Choroid plexus epithelial cell (primary cell): ENCODE data around the gene GABRA4.

Experiments used
- DNase-seq: peaks from one replicate; pipeline ENCODE4 v3.0.0-alpha.2; 2010; ENCODE audit warnings: low read depth
- H3K4me3 ChIP-seq: 2 replicates; pipeline ENCODE4 v1.5.1; 2011; ENCODE audit warnings: low read depth, mild to moderate bottlenecking, control low read depth, low read length, moderate library complexity
- TF ChIP-seq, protein P1 (sequence below): conservative IDR thresholded peaks from 2 replicates; pipeline ENCODE4 v1.5.1; 2011; ENCODE audit warnings: low read depth, mild to moderate bottlenecking, control low read depth, inconsistent platforms, low read length, moderate library complexity

GABRA4 gene

DNA sequence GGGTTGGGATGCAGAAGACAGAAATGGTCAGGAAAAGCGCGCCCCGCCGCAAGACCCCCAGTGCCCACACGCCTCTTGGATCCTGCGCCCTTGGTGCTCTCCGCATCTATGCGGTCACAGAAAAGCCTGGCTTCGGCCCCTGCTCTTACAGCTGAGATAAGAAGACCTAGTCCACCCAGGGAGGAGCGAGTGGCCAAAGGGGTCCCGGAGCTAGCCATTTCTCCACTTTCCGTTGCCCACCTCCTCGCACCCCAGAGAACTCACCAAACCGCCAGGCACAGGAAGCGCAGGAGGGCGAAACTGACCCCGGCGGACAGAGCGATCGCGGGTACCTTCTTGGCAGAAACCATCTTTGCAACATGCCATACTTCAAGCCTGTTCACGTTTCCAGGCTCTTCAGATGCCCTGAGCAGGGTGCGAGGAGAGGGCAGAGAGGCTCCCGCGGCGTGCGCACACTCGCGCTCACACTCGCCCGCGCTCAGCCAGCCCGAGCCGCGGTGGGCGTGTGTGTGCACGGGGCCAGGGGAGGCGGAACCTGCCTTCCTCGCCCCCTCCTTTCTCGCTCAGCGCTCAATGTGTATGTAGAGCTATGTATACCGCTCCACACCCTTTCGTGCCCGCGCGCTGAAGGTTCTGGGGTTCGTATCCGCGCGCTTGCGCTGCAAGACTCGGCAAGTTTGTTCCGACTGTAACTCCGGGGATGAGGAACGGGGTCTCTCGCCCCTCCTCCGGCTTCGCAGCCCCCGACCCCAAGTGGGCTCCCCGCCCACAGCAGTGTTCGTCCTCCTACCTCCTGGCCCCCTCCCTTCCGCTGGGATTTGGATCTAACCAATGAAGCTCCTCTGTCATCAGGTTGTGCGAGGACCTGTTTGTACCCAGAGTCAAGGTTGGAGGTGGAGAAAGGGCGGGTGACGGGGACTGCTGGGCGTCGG lies at the start of gene GABRA4:
Gene GABRA4, minus strand, starts transcription at position 507 of the 932 bp plus-strand sequence. Its CDS starts 157 bp downstream, at position 350.
- DNase-seq = peak; percentile 5
- TF ChIP-seq, protein P1, sequence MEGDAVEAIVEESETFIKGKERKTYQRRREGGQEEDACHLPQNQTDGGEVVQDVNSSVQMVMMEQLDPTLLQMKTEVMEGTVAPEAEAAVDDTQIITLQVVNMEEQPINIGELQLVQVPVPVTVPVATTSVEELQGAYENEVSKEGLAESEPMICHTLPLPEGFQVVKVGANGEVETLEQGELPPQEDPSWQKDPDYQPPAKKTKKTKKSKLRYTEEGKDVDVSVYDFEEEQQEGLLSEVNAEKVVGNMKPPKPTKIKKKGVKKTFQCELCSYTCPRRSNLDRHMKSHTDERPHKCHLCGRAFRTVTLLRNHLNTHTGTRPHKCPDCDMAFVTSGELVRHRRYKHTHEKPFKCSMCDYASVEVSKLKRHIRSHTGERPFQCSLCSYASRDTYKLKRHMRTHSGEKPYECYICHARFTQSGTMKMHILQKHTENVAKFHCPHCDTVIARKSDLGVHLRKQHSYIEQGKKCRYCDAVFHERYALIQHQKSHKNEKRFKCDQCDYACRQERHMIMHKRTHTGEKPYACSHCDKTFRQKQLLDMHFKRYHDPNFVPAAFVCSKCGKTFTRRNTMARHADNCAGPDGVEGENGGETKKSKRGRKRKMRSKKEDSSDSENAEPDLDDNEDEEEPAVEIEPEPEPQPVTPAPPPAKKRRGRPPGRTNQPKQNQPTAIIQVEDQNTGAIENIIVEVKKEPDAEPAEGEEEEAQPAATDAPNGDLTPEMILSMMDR = no peak
- peak within 1 kb of the TSS; percentile 46 for H3K4me3 ChIP-seq

GRCh38 chr4:47040828-47041227 lies 47.4 kb upstream of the GABRA4 start:
- TF ChIP-seq, protein P1 = no peak
- DNase-seq = no peak
- no peak overlapping the region for H3K4me3 ChIP-seq

GRCh38 chr4:47038263-47038662 lies 44.9 kb upstream of the GABRA4 start:
- no peak overlapping the region for H3K4me3 ChIP-seq
- no peak for DNase-seq
- TF ChIP-seq, protein P1 = no peak

- peak overlapping the region; percentile 64 for H3K4me3 ChIP-seq
- TF ChIP-seq, protein P1 = peak; percentile 91
- DNase-seq = peak; percentile 65
These were observed 39.2 kb upstream of the GABRA4 start for GRCh38 chr4:47032405-47033106.

DNA sequence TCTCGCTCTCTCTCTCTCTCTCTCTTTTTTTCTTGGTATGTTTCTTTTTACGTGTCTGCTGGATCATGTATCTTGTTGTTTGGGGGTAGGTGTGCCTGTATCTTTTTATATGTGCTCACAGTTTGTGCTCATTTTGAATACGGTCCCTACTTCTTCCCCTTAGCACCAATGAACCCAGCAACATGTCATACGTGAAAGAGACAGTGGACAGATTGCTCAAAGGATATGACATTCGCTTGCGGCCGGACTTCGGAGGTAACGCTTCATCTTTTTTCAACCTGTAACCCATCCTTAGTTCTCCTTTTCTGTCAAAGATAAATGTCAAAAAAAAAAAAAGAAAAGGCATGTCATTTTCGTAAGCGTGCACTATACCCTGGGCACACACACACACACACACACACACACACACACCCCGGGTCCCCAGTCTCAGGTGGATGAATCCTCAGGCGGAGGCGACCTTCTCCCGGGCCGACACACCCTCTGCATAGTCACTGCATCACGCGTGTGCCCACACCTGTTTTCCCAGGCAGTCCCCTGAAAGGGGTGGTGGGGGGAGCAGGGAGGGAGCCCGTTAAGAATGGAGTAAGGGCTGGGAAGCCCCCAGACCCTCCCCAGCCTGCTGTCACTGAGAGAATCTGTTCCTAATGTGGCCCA lies 38.5 kb upstream of the GABRA4 start:
- DNase-seq = no peak
- peak overlapping the region; percentile 64 for H3K4me3 ChIP-seq
- TF ChIP-seq, protein P1 = no peak

DNA sequence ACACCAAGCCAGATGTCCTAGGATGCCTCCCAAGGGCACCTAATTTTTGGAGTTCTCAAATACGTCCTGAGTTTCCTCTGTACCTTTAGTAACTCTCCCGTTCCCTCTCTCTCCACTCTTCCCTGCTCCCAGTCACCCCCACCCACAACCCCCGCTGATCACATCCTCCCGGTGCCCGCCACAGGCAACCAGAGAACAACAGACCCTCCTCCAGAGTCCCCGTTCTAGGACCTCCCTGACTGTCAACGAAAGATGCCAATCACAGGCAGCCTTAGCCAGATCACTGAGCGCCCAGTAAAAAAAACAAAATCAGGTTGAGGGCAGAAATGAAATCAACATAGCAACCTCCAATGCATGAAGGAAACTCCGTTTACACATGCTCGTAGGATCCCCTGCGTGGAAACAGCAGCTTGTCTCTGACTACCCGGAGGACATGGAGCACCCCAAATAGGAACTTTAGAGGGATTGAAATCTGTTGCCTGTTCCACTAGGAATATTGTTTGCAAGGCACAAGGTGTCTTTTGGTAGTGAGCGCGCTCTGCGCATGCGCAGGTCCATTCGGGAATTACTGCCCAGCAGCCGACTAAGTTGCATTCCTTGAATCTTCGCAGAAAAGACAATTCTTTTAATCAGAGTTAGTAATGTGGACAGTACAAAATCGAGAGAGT lies 37.8 kb upstream of the GABRA4 start, which contains the start of gene GABRB1:
Gene GABRB1, plus strand, starts transcription at position 557 of the 668 bp plus-strand sequence.
- peak within 1 kb of the TSS; percentile 64 for H3K4me3 ChIP-seq
- peak; percentile 72 for DNase-seq
- TF ChIP-seq, protein P1 = no peak
